Colon (tissue), 2 donors: Measurements from ENCODE around the gene KIF5B.
A peak's percentile ranks its signal among the peaks of the same experiment; 100 is the strongest.
"Not testable (repeated sequence)": the region's sequence is repeated elsewhere in the genome, so short reads cannot be mapped to it uniquely, and the experiment has no call there.

Experiments used
- FAIRE-seq: peaks from 2 replicates; lab custom pipeline; 2012; peaks lifted over from hg19 to GRCh38; lab: Jason Lieb, UNC
- donor health status: control.
- donor health status: control.

KIF5B gene

DNA sequence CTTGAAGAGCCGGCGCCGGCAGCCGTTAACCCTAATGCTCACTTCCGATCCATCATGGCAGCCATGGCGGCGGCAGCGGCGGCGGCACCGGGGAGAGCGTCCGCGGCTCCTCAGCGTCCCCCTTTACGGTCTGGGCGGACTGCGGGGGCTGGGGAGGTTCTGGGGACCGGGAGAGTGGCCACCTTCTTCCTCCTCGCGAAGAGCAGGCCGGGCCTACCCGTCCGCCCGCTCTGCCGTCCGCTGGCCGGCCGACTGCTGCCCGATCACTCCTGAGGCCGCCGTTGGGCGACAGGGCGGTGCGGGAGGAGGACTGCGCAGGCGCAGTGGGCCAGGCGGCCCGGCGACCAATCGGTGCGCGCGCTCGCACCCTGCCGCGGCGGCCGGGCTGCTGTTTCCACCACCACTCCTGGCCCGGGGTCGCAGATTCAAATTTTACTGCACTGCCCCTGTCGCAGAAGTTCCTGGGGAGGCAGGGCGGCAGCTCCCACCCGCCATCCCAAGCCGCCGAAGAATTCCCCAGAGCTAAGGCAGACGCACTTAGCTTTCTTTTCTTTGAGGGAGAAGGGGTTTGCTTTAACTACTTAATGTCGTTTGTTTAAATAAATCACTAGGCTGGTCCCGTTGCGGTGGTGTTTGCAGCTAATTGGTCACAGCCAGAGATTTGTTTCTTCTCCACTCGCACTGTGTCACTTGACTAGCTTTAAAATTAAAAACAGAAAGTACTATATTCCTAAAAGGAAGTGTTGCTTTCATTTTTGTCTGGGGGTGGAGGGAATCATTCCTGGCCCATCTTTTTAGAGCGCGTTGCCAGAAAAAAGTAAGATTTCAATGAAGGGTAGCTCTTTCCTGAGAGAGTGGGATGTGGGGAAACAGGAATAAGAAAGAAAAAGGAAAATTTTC, at the start of gene KIF5B:
Gene KIF5B, minus strand, starts transcription at position 290 of the 900 bp plus-strand sequence. CDS start 452 bp downstream, outside the sequence.
- no peak for FAIRE-seq

DNA sequence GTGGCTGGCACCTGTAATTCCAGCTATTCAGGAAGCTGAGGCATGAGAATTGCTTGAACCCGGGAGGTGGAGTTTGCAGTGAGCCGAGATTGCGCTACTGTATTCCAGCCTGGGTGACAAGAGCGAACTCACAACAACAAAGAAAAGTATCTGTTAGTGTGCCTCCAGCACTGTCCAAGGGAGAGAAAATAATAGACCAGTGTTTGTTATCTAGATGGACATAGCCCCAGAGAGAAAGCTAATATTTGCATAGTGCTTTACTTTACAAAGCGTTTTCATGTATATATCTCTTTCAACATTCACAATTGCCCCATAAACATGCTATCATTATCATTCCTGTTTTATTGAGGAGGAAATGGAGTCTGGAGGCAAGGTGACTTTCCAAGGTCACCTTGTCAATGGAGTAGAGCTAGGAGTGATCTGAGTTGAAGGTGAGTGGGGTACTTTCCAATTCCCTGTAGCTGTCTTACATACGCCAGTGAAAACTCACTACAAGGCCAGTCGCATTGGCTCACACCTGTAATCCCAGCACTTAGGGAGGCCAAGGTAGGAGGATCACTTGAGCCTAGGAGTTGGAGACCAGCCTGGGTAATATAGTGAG, 49.7 kb upstream of the KIF5B start:
- no peak for FAIRE-seq

DNA sequence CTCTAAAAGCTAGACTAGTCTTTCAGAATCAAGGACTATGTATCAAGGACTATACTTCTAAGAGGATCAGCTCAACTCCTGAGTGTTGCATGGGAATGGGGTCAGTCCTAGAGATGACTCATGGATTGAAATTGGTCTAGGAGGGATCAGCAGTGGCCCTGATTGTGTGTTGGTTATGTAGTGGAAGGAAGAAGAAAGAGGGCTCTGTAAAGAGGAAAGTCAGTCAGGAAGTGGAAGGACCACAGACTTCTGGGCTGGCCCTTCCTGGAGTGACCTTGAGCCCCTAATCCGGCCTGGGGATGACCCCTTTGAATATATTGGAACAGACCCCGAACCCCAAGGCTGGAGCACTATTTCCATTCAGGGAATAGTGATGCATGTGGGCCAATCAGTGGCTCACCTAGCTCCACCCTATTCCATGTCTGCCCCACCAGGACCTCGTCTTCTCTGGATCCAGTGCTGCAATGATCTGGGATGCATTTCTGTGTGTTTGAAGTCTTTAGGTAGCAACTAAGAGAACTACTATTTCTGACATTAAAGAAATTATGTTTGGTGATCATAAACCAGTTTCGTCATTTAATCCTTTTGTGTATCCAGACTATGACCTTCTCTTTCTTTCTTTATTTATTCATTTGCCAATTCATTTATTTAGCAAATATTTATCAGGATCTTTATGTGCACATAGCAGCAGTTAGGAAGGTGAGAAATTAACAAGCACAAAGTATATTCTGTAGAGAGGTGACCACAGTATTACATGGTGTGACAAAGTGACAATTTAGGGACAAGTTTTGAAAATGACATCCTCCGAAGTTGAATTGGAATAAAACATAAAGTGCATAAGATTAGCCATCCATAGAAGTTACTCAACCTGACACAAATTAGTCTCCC, 48.6 kb upstream of the KIF5B start:
- FAIRE-seq: no peak

DNA sequence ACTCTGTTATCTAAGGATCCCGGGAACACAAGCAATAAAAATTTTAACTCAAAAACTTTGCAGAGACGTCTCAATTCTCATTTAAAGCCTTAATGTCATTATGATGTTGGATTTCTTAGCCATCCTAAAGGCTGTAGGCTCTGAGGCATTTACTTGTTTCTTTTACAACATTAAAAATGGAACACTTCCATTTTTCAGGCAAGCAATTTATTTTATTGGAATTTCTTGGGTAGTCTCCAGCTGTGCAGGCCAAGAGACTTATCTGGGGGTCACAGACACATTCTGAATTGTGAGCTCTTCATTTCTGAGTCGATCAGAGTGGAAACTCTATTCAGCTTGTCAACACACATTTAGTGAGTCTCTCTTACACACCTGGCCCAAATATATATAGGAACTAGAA, 48.0 kb upstream of the KIF5B start:
- no peak for FAIRE-seq

DNA sequence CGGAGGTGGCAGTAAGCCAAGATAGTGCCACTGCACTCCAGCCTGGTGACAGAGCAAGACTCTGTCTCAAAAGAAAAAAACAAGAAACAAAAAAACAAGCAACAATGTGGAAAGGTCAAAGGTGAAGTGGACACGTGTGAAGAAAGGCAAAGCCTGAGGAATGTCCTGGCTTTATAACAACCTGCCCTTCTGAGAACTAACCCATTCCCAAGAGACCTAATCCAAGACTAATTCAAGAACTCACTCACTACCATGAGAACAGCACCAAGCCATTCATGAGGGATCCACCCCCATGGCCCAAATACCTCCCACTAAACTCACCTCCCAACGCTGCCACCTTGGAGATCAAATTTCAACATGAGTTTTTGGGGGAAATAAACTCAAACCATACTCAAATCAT, 47.5 kb upstream of the KIF5B start:
- no peak for FAIRE-seq

DNA sequence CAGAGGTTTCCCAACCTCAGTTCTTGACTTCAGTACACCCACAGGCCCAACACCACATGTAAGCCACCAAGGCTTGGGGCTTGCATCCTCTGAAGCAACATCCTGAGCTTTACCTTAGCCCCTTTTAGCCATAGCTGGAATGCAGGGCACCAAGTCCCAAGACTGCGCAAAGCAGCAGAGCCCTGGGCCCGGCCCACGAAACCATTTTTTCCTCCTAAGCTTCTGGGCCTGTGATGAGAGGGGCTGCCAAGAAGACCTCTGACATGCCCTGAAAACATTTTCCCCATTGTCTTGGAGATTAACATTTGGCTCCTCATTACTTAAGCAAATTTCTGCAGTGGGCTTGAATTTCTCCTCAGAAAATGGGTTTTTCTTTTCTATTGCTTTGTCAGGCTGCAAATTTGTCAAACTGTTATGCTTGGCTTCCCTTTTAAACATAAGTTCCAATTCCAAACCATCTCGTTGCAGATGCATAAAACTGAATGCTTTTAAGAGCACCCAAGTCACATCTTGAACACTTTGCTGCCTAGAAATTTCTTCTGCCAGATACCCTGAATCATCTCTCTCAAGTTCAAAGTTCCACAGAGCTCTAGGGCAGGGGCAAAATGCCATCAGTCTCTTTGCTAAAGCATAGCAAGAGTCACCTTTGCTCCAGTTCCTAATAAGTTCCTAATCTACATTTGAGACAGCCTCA, 42.5 kb upstream of the KIF5B start:
- not testable (repeated sequence) for FAIRE-seq

DNA sequence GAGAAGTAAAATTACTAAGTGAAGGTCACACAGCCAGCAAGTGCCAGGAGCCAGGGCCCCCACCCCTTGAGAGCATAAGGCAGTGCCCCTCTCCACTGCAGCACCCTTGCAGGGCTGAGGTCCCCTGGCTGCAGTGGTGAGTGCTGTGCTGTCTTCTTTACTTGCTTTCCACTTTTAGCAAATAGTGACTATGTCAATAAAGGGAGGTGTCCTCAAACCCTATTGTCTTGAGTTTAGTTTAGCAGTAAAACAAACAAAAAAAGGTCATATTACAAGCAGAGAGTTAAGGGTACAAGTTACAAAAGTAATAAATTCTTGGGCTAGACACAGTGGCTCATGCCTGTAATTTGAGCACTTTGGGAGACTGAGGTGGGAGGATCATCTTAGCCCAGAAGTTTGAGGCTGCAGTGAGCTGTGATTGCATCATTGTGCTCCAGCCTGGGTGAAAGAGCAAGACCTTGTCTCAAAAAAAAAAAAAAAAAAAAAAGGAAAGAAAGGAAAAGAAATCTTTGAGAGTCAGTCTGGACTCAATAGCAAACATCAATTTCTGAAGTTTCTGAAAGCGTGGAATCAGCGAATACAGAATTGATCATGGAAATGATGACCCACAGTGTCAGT, 39.0 kb upstream of the KIF5B start:
- FAIRE-seq: no peak

DNA sequence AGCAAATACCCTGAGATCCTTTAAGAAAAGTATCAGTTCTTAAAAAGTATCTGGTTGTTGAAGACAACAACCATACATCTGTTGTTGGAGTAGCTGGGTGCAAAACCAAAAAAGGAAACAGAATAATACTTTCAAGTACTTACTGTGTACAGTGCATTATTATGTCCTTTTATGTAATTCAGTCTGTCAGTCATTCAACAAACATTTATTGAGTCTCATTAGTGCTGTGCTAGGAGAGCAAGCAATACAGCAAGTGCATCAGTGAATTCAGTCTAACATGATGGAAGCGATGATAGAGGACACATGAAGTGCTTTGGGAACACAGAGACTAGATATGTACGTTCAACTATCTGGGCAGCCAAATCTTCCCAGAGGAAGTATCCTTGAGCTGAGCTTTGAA, 37.4 kb upstream of the KIF5B start:
- FAIRE-seq: no peak

DNA sequence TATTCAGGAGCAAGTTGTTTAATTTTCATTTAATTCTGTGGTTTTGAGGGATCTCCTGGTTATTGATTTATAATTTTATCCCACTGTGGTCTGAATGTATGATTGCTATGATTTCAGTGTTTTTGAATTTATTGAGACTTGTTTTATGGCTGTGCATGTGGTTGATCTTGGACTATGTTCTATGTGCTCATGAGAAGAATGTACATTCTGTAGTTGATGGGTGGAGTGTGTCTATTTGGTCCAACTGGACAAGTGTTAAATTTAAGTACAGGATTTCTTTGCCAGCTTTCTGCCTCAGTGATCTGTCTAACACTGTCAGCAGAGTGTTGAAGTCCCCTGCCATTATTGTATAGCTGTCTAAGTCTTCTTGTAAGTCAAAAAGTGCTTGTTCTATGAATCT, 34.8 kb upstream of the KIF5B start:
- FAIRE-seq: peak; percentile 38

DNA sequence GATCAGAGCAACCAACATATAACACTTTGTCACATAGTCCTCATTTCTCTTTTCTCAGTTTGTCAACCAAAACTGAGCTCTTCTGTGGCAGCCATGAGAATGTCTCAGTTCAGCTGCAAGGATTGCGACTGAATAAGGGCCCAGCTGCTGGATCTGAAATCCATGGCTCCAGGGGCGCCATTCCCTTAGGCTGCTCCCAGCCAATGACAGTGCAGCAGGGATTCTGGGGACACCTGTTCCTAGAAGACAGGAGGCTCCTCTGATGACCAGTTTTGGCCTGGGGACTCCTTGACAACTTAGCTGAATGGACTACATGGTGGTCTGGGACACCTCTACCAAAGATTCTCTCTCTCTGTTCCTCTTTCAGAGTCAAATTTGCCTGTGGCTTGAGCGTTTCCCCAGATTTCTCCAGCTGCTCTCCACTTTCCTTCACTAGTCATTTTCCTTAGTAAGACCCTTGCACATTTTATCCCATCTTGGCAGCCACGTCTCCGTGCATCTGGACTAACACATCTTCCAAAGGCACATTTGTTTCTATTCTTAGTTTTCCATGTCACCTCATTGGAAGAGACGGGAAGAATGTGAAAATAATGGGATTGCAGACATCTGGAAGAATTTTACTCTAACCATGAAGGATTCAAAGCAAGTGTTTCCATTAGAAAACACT, 28.1 kb upstream of the KIF5B start:
- no peak for FAIRE-seq

DNA sequence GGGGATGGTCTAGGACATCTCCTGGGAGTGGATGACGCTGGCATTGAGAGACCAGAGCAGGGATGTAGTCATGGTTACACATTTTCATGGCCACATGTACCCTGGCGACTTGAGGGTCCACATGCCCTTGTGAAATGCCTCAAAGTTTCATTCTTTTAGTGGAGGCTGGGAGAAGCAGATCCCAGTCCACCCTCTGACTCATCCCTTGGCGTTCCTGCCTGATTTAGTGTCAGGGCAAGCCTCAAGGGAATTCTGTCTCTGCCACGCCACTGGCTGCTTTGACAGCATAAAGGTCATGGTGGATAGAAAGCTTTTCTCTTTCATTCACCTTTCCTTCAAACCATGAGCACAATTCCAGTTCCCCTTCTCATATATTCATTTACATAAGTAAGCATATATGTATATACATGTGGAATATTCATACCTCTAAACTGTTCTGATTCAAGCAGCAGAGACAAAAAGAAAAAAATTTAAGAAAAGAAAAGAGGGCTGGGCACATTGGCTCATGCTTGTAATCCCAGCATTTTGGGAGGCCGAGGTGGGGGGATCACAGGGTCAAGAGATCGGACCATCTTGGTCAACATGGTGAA, 21.8 kb upstream of the KIF5B start:
- FAIRE-seq: no peak

DNA sequence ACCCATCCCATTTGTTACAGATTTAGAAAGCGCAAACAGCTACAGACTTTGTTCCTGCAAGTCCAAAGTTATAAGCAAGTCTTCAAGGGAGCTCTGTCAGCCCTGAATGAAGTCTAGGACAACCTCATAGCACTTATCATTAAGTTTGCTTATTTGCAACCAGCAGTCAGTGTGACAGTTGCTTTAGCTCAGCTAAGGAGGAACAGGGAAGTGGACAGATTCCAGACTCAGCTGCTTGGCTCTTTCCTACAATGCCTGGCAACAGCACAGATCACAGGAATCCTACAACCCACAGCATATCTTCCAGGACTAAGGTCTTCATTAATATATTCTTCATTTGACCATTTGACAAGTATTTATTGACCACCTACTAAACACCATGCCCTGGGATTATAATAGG, 17.4 kb upstream of the KIF5B start:
- no peak for FAIRE-seq

DNA sequence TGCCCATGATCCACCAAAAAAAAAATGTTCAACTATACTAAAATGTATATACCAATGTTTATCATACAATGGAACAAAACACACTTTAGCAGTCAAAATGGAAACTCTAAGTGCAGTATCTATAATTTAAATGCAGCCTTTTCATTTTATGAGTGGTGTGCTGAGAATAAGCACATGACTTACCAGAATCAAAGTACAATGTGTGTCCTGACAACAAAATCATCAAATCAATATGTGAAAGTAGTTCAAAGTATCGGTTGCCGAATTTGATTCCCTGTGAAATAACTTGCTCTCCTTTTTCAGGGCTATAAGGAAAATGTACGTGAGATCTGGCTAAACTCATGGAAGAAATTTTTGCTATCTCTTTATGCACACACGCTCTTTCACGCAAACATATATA, 16.9 kb upstream of the KIF5B start:
- FAIRE-seq: no peak

DNA sequence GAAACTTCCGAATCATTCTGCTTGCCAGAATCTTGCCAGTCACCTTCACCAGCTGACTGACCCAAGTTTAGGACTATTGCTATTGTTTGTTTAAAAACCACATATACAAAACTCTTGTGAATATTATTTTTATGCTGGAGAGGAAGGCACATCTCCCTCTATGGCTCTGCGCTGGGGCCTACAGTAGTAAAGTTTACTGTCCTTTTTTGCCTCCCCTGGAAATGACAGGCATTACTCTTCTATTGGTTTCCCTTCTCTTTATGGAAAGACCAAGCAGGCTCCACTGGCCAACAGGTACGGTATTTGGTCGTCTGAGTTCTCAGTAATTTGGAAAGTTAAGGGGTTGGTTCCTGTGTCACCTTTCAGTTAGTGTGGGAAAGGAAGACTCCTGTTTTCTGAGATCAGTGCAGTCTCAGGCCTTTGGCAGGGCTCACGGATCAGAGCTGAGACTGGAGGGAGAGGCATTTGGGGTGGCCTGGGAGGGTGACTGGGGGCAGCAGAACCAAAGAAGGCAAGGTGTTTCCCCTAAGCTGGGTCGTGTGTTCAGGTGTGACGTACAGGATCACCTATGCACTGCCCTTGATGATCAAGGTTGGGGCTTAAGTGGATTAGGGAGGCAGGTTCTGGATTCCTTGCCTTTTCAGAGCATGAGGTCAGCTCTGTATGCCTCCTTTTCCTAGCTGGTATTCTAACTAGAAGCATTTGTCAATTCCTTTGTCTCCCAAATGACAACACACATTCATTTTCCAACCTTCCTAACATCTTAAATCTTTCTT, 16.0 kb upstream of the KIF5B start:
- no peak for FAIRE-seq

DNA sequence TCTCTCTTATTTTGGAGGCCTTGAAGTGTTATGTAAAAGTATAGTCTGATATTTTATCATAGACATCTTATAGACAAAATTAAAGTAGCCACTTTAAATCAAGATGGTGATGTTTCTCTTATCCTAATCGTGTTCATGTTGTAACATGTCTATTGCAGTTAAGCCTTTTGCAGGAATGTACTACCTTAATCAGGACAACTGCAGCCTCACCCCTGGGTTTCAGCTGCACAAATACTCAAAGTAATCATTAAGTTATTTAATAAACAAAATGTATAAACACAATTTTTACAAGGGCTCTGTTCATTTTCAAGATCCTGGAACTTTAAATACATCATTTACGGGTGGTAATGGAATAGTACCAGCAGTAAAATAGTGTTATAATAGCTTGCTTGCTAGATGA, 14.4 kb upstream of the KIF5B start:
- no peak for FAIRE-seq

DNA sequence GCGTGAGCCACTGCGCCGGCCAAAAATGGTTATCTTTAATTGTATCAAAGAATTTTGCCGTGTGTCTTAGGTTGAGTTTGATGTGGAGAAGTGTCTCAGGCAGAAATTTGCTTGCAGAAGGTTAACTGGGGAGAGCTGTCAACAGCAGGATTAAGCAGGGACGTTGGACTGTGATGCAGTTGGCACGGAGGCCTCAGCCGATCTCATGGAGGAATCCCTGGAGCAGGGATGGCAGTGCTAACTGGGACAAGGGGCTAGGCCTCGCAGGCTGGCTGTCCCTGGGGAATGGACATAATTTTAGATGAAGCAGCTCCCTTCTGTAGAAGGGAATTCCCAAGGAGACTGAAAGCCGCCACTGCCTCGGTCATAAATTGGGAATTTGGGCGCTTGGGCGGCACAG, 12.3 kb upstream of the KIF5B start:
- FAIRE-seq: no peak

DNA sequence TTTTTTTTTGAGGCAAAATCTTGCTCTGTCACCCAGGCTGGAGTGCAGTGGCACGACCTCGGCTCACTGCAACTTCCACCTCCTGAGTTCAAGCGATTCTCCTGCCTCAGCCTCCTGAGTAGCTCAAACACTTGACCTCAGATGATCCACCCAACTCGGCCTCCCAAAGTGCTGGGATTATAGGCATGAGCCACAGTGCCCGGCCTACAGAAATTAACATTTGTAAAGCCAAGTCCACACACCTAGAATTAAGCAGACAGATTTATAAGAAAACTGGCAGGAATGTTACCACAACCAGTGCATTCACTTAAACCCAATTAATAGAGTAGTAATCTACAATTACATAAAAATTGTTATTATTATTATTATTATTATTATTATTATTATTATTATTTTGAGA, 11.7 kb upstream of the KIF5B start:
- not testable (repeated sequence) for FAIRE-seq

DNA sequence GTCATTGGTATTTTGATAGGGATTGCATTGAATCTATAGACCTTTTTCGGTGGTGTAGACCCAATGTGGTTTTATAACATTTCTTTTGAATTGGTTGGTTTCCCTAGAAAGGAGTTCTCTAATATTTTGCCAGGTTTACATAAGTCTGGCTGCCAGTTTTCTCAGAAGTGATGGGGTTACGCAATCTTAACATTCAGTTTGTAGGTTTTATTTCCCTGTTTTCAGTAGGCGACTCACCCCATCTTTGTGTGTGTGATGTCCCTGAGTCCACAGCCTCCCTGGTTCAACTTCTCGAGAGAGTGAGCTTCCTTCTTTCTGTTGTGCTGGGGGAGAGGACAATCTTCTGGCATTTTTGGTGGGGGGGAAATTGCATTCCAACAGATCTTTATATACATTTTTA, 9.6 kb upstream of the KIF5B start:
- FAIRE-seq: no peak

DNA sequence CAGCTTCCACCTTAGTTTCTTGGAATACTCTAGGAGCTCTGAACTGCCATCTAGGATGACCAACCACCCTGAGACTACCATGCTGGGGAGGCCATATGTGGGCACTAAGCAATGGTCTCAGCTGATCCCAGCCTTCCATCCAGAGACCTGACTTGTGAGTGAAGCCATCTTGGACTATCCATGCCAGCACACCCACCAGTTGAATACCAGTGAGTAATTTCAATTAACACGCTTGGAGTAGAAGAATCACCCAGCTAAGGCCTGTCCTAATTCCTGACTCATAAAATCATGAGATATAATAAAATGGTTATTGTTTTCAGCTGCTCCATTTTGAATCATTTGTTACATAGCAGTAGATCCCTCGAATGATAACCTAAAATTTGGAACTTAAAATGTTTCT, 5.2 kb upstream of the KIF5B start:
- FAIRE-seq: no peak

DNA sequence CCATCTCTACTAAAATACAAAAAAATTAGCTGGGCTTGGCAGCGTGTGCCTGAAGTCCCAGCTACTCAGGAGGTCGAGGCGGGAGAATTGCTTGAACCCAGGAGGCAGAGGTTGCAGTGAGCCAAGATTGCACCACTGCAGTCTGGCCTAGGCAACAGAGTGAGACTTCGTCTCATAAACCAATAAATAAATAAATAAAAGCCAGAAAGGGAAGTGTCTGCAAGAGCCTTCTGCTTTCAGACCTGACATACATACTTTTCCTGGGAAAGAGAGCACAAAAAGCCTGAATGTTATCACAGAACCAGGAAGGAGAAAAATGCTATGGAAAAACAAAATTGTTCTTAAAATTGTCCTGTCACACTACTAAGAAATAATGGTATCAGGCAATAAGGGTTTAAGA, 4.1 kb upstream of the KIF5B start:
- FAIRE-seq: no peak
